Stimulated activated naive CD8-positive, alpha-beta T cell treated with anti-CD3 and anti-CD28 coated beads, Interleukin-15, Interleukin-2, amounts not matched to agents 100 U/mL and 50 U/mL, for 24 hours (primary cell): ENCODE results near the gene CDK1.

Experiments used
- ATAC-seq: fragments of 150-1000 bp; cut with Tn5 transposase; one replicate; pipeline ENCODE4 v1.10.0; 2021
- DNase-seq: peaks from one replicate; pipeline ENCODE4 v3.0.0; 2021

CDK1 gene

DNA sequence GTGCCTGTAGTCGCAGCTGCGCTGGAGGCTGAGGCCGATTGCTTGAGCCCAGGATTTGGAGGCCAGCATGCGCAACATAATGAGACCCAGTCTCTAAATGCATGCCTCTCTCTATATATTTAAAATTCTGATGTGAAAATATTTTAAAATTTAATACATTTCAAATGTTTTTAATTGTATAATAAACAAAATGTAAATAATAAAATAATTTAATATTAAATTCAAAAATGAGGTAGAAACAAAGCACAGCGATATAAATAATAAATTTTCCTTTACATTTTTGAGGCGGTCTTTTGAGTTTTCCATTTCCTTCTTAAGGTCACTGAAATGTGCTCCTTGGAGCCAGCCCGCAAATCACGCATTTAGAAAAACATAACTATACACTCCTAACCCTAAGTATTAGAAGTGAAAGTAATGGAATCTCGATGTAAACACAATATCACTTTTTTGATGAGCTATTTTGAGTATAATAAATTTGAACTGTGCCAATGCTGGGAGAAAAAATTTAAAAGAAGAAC lies 523 bp upstream of the CDK1 start:
- no peak for DNase-seq
- no peak for ATAC-seq

DNA sequence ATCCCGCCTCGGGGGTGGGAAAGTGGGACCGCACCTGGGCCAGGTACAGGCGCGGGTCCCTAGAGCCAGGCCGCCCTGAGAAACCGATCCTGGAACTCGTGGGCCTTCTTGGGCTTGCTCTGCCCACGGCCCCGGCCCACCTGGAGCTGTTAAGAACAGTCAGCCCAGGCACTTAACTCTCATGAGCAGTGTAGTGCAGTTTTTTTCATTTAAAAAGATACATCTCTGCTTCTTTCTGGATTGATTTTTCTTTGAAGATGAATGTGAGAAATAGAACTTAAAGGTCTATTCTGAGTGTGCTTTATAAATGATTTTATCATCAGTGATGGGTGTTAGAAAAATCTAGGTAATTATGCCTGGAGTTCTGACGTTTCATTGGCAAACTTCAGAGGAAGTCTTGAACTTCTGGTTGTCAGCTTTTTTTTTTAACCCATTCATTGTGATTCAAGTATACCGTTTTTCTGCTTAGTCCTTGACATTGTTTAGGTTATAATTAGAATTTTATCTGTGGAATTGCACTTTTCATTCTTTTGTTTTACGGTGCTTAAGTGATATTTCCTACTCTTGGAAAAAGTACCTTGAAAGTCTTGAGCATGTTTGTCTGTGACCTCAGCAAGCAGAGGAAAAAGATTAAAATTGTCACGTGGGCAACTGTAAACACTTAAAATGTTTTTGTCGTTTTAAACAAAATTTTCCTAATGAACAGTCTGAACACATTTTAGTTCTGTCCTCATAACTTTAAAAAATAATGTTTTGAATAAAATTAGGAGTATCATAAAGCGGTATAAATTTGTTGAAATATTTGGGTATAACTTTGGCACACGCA lies 906 bp downstream of the CDK1 start:
- DNase-seq, result no peak
- ATAC-seq, result peak; percentile 0

DNA sequence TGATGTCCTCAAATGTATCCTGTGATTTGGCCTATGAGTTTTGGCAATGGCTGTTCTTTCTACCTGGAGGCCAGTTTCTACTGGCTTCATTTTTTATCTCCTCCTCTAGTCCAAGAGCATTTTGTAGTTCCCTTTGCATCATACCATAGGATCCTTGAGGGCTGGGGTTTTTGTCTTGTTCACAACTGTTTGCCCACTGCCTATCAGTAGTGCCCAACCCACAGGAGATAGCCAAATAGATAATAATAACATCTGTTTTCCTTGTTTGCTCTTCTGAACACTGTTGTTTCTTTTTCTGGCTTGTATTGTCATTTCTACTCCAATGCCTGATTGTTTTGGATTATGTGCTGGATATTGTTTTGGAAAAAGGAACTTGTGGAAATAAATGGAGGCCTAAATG lies 3.4 kb downstream of the CDK1 start:
- ATAC-seq (no peak), DNase-seq (no peak)

DNA sequence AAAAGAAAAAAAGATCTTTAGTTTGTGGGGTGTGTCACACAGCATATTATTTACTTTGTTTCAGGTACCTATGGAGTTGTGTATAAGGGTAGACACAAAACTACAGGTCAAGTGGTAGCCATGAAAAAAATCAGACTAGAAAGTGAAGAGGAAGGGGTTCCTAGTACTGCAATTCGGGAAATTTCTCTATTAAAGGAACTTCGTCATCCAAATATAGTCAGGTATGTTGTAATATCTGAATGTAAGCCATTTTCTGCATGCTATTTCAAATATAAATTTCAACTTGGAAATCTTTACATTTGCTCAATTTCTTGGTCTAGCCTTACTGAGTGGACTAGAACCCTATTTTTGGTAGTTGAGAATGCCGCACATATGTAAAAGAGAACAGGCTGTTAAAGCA lies 6.4 kb downstream of the CDK1 start:
- DNase-seq, result no peak
- no peak for ATAC-seq

DNA sequence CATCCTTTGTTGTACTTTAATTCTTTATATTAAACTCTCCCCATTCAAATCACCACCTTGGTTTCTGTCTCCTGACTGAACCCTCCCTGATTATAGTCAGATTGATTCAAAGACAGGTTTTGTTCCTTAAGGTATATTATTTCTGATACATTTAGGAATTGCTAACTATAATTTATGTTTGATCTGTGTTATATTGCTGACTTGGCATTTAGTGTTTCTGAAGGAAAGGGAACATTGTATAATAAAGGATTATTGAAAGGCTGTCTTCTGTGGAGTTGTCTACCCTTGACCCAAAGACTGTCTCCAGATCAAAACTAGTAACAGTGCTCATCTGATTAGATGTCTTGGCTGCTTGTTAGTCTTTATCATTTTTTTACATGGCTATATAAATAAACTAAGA lies 10.3 kb downstream of the CDK1 start:
- ATAC-seq, result no peak
- no peak for DNase-seq

DNA sequence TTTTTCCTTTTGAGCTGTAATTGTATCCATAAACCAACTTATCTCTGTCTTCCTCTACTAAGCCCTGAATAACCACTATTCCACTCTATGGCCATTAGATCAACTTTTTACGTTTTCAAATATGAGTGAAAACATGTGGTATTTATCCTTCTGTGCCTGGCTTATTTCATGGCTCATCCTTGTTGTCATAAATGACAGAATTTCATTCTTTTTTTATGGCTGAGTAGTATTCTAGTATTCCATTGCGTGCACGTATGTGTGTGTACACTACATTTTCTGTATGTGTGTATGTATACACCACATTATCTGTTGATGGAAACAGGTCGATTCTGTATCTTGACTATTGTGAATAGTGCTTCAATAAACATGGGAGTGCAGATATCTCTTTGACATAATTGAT lies 11.1 kb downstream of the CDK1 start:
- no peak for DNase-seq
- ATAC-seq, result no peak

DNA sequence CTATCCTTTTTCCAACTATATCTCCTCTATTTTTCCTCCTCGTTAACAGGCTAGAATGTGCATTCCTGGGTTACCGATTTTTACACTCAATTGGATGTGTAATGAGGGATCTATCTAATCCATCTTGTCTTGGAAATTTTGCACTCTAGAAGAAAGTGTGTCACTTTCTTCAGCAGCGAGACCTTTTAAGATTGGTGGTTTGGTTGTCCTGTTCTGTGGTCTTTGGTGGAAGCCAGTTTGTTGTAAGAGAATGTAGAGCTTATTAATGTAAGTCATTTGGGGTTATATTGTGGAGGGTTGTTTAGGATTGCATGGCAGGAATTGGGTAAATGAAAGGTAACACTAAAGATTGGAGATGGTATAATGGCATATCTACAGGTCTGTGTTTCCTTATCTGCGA lies 16.7 kb downstream of the CDK1 start:
- ATAC-seq, result no peak
- no peak for DNase-seq

DNA sequence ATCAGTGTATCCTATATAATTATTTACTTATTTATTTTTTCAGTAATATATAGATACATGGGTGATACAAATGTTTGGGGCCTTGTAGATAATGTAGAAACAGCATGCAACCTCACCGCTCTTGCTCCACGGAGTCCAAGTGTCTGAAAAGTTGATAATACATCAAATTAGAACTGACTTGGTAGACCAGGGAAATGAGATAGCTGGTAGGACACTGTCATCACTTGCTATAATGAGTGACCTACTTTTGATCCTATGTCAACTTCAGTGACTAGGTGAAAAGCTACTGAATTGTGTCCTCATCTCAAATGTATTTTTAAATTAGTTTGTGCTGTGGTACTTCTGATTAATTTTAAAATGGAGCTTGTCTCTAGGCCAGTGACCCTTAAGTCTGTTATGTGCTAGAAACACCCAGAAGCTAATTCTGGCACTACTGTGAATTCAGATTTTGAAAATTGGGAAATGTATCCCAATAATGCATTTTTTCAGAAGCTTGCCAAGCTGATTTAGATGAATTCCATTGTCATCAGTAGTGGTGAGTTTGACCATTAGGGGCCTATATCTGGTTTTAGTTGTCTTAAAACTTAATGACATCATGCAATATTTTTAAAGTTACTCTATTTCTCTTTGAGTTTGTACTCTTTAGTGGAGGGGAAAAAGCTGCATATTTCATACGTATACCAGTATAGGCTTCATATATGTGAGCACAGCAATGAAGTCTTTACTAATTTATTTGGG lies 17.4 kb downstream of the CDK1 start:
- DNase-seq (no peak), ATAC-seq (no peak)

DNA sequence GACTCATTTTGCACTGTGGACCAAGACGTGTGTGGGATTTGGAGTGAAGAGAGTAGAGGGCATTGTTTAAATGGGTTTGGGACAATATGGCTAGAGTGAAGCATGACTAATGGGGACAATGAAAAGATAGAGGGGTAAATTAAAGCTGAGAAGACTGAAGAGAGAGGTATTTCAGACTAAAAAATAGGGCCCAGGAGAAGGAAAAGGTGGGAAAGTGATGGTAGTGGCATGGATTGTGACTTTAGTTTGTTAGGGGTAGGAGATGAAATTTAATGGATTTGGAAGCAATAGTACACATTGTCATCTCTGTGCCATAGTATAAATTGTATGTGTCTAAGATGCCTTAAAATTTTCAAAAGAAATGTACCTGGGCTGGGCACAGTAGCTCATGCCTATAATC lies 18.2 kb downstream of the CDK1 start:
- ATAC-seq (no peak), DNase-seq (no peak)

DNA sequence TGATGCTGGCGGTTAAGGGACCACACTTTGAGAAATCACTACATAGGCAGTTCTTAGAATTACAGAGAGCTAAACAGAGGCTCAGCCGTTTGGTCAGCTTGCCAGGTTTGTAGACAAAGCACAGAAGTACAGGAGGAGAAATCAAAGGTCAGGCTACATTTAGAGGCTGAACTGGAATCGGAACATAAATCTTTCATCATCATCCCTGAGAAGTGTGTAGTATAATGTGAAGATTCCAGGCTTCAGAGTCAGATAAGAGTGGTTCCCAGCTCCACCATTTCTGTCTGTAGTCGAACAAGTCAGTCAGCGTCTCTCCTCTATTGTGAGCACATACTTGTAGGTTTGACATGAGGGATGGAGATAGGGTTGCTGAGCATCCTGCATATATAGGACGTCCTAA lies 18.9 kb downstream of the CDK1 start:
- no peak for DNase-seq
- ATAC-seq, result no peak

DNA sequence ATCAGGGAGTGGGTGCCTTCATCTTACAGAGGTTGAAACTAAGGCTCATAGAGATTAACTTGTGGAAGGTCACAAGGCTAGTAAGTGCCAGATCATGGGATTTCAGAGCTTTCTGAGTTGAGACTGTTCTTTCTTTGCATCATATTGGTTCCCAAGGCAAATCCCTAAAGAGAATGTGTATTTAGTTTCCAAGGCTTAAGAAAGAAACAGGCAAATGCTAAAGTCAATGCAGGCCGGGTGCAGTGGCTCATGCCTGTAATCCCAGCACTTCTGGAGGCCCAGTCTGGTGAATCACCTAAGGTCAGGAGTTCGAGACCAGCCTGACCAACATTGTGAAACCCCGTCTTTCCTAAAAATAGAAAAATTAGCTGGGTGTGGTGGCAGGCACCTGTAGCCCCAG lies 19.8 kb downstream of the CDK1 start:
- DNase-seq (no peak), ATAC-seq (no peak)

DNA sequence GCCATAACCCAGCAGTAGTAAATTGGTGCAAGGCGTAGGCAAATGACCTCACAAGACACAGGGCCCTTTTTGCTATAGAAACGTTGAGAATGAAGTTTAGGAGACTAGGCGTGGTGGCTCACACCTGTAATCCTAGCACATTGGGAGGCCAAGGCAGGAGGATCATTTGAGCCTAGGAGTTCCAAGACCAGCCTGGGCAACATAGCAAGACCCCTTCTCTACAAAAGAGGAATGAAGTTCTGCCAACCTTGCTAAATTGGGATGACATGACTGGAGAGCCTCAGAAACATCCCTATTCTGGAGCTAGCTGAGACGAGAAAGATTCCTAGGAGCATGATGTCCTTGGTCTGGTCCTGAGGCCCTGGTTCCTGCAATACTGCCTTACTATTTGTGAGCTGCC lies 20.6 kb downstream of the CDK1 start:
- no peak for ATAC-seq
- DNase-seq, result no peak

DNA sequence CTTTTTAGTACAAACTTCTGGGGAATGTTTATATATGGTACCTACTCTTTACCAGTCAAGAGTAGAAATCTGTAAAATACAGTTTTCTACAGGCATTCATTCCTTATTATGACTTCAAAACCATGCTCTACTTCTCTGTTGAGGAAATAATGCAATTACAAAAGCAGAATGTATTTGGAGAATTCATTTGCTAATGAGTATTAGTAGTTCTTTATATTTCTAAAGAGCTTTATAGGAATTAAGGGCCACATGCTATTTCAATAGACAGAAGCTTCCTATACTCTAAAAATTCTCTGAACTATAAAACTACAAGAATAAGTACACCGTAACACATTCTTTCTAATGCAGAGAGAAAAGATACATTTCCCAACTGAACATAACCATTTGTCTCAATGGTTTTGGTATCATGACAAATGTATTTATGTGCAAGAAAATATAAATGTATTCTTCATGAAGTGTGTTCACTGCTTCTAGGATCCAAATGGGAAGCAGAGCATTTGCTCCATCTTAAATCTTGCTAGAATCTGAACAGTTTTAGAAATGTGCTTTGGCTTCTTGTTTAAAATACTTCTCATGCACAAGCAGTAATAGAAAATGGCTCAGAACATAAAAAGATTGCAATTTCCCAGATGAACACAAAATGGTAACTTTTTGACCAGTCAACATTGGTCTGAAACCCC lies 21.8 kb downstream of the CDK1 start:
- ATAC-seq (no peak), DNase-seq (no peak)

DNA sequence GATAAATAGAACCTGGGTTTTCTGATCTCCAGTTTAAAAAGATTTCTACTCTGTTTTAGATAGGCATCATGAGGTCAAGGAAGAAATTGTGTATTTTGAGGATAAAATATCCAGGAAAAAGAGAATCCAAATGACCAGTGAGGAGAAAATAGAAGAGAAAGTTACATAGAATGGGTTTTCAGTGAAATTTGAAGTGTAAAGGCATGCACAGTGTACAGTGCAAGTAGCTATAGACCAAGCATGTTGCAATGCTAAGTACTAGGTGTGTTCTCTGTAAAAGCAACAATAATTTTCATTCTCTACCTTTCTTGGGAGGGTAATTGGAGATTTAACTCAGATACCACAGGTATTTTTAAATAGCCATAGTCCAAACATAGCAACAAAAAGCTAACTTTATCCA lies 22.6 kb downstream of the CDK1 start:
- no peak for ATAC-seq
- DNase-seq, result no peak

DNA sequence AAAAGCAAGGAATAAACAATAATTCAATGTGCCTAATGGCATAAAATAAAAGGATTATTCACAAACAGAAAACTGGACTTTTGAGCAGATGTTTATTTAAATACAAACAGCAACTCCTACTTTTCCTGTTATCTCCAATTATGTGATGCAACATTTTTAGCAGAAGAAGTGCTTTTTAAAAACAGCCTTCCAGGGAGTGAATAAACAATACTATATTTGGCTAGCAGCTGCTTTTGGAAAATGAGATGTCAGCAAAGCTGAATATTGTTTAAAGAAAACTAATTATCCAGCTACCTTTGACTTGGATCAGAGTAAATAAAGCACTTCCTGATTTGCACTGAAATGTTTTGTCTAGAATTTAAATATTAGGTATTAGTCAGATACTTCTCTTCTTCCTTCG lies 23.2 kb downstream of the CDK1 start:
- no peak for DNase-seq
- no peak for ATAC-seq

DNA sequence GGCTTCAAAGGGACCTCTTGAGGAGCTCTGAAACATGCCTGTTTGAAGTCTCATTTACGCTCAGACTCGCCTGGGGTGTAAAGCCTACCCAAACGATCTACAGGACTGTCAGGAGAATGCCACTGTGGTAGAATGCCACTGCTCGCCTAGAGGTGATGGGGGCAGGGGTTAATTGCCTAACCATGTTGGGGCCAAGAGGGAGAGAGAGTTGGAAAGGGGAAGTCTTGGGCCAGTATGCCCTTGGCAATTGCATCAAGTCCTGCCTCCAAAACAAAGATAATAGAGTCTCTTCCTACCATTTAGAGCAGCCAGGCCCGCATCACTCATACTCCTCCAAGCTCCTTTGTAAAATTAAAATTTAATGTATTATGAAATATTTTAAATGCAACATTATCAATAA lies 25.2 kb downstream of the CDK1 start:
- DNase-seq, result no peak
- no peak for ATAC-seq

DNA sequence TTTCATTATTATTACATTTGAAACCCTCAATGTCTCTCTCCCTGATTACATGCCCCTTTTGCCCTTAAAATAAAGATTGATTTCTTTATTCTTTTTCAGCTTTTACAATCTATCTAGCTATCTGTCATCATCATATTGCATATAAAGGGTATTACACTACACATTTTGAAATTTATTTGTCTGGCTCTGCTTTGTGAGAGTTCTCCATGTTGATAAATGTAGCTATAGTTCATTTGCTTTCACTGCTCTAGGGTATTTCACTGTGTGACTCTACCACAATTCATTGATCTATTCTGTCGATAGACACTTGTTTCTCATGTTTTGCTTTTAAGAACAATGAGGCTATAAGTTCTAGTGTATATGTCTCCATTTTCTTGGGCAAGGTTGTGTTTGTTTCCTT lies 25.6 kb downstream of the CDK1 start:
- DNase-seq (no peak), ATAC-seq (no peak)

DNA sequence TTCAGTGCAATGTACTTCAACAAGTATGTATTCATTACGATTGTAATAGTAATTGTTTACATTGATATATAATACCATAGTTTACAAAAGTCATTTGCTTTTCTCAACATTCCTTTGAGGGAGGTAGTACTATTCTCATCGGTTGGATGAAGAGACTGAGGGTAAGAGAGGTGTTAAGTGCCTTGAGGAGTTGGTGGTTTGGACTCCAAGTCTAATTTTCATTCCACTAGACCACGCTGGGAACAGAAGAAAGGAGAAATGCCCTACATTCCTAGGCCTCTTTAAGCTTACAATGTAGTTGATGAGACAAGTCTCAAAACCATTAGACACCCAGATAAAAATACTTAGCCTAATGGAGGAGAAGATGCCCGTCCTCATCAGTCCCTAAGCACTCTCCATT lies 28.6 kb downstream of the CDK1 start:
- ATAC-seq (no peak), DNase-seq (no peak)

DNA sequence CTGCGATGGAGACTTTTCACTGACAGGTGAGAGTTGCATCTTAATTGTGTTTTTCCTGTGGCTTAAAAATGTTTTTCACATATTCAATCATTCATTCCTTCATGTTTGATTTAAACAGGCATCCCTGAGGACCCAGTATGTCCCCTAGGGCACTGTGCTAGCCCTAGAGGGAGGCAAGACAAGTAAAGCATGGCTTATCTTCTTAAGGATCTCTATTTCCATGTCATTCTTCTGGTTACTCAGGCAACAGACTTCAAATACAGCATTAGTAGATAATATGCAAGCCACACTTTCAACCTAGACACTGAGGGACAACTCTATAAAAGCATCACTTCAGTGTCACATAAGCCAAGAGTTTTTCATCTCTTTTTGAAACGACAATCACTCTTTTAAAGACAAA lies 29.2 kb downstream of the CDK1 start:
- ATAC-seq, result no peak
- DNase-seq, result no peak

DNA sequence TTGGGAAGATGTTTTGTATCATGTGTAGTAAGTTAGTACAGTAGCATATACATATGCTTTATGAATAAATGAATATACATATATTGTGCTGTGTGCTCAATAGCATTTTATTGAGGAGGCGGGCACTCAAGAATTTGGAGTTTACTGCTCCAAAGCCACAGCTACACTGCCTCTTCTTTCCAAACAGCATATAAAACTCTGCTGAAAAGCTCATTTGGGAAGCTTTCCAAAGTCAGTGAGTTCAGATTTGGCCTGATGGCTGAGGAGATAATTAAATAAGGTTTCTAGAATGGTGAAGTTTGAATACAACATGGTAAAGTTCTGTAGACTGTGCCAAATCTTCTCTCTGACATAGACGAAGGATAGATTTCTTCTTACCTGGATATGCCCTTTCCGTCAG lies 29.8 kb downstream of the CDK1 start:
- DNase-seq (no peak), ATAC-seq (no peak)

DNA sequence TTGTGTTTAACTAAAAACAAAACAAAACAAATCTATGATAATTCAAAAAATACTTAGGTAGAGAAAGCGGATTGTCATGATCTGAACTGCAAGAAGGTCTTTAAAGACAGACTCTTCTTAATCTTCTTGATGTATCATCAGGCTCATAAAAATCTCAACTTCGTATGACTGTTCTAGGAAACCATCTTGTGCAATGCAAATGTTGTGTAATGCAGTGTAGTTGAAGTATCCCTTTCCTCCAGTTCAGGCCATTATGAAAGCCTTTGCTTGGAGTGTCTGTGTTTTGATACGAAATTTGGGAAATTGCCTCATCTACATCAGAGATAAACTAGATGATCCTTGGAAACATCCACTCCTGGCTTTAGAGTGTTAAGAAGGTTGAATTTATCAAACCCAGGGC lies 30.9 kb downstream of the CDK1 start:
- ATAC-seq, result no peak
- DNase-seq, result no peak

DNA sequence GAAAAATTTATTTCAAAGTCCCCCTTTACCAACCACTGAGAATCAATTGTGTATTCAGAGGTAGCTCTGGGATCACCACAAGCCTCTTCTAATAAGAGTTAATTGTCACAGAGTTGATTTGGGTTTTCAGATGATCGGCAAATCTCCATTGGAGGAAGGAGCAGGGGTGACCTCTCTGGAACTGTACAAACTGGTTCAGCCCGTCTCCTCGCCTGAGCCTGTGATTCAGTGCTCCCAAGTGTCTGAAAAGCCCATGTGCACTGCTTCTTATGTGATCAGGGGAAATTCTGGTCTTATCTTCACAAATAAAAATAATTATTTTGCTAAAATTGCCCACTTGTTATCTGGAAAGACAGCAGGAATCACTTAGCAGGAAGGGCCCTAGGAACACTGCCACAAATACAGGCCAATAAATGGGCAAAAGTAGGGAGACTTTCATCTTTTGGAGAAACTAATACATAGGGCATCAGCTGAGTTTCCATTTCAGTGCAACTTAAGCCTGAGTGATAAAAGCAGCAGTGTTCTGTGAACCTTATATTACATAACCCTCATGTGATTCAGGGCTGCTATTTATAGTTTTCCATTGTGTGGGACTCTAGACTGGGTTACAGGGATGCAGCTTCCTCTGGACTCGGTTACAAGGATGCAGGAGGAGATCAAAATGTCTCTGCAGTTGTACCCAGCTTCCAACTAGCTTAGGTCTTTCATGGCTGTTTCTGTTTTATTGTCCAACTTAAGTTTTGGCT lies 32.3 kb downstream of the CDK1 start:
- DNase-seq (no peak), ATAC-seq (no peak)
